PC-3 (cell line): Measurements from ENCODE around the gene MEGF6. TPM values are rescaled to one million over a fixed set of nuclear protein-coding genes. Genes with fewer than 3 reads are reported as not detected.

Source experiments
- ATAC-seq: fragments of 200-7000 bp; cut with Tn5 transposase; 2 replicates; pipeline ENCODE4 v1.9.1; 2020; ENCODE audit warnings: mild to moderate bottlenecking, moderate library complexity
- BruUV-seq: library from RNA; stranded (reverse); fragments of 400-500 nt; replicated peaks from 2 replicates; lab custom pipeline; 2021; lab: Mats Ljungman, UMichigan
- CTCF ChIA-PET: fragments of 300-600 bp; sonication (Branson Sonifier 250); formaldehyde crosslinking; loops from one replicate; lab custom pipeline; 2022; ENCODE audit warnings: antibody characterized with exemption; lab: Charles Lee
- POLR2A ChIA-PET: fragments of 300-600 bp; sonication (Branson Sonifier 250); formaldehyde crosslinking; loops from one replicate; lab custom pipeline; 2022; ENCODE audit warnings: antibody characterized with exemption; ENCODE audit not compliant: unreplicated experiment; lab: Charles Lee
- DNase-seq: peaks from one replicate; pipeline ENCODE4 v3.0.0-alpha.2; 2015
- H2AFZ ChIP-seq: fragments of 300-600 bp; sonication (generic); 2 replicates; pipeline ENCODE4 v1.6.0; 2016; ENCODE audit warnings: antibody characterized with exemption, low read length
- H3F3A ChIP-seq: fragments of 300-600 bp; sonication (generic); one replicate; pipeline ENCODE4 v1.6.0; 2017; ENCODE audit warnings: antibody characterized with exemption, low read length, control low read depth, mild to moderate bottlenecking; ENCODE audit not compliant: unreplicated experiment
- H3K27ac ChIP-seq: fragments of 300-600 bp; sonication (generic); 2 replicates; pipeline ENCODE4 v1.5.1; 2016; ENCODE audit warnings: mild to moderate bottlenecking, low read length
- H3K27me3 ChIP-seq: fragments of 300-600 bp; sonication (generic); 2 replicates; pipeline ENCODE4 v1.6.1; 2016; ENCODE audit warnings: low read length, mixed read lengths
- H3K36me3 ChIP-seq: fragments of 300-600 bp; sonication (generic); 2 replicates; pipeline ENCODE4 v1.6.1; 2016; ENCODE audit warnings: low read depth, mixed run types, low read length, mixed read lengths
- H3K4me1 ChIP-seq: fragments of 300-600 bp; sonication (generic); 2 replicates; pipeline ENCODE4 v1.5.1; 2016; ENCODE audit warnings: low read length; ENCODE audit not compliant: insufficient read depth
- H3K4me2 ChIP-seq: fragments of 300-600 bp; sonication (generic); 2 replicates; pipeline ENCODE4 v1.6.0; 2016; ENCODE audit warnings: low read length
- H3K4me3 ChIP-seq: fragments of 300-600 bp; sonication (generic); 2 replicates; pipeline ENCODE4 v1.5.1; 2016; ENCODE audit warnings: mild to moderate bottlenecking, low read length, mixed read lengths
- H3K79me2 ChIP-seq: fragments of 300-600 bp; sonication (generic); 2 replicates; pipeline ENCODE4 v1.6.1; 2017; ENCODE audit warnings: low read length, mixed read lengths
- H3K9ac ChIP-seq: fragments of 300-600 bp; sonication (generic); 2 replicates; pipeline ENCODE4 v1.6.0; 2016; ENCODE audit warnings: mild to moderate bottlenecking, low read length
- H3K9me2 ChIP-seq: fragments of 300-600 bp; sonication (generic); replicated peaks from 2 replicates; pipeline ENCODE4 v1.6.1; 2016; ENCODE audit warnings: mixed run types, low read length, mixed read lengths
- H3K9me3 ChIP-seq: fragments of 300-600 bp; sonication (generic); 2 replicates; pipeline ENCODE4 v1.6.1; 2016; ENCODE audit warnings: low read length, mixed read lengths
- H4K20me1 ChIP-seq: fragments of 300-600 bp; sonication (generic); 2 replicates; pipeline ENCODE4 v1.6.1; 2016; ENCODE audit warnings: low read length, mixed read lengths
- CTCF ChIP-seq: fragments of 300-600 bp; sonication (generic); conservative IDR thresholded peaks from 2 replicates; pipeline ENCODE4 v1.5.1; 2017; ENCODE audit warnings: antibody characterized with exemption, low read depth, mild to moderate bottlenecking, low read length
- EZH2 ChIP-seq: fragments of 300-600 bp; sonication (generic); IDR thresholded peaks from one replicate; pipeline ENCODE4 v1.6.1; 2017; ENCODE audit warnings: antibody characterized with exemption, mild to moderate bottlenecking, low read length; ENCODE audit not compliant: unreplicated experiment
- EZH2phosphoT487 ChIP-seq: fragments of 300-600 bp; sonication (generic); IDR thresholded peaks from 2 replicates; pipeline ENCODE4 v1.6.1; 2018; ENCODE audit warnings: mild to moderate bottlenecking, antibody characterized with exemption, low read length, borderline replicate concordance
- intact Hi-C: fragments of 100-400 bp; cut with micrococcal nuclease; formaldehyde crosslinking; loops from 2 replicates; pipeline ENCODE4 v1.9.0; 2023
- total RNA-seq: library from RNA; depleted of rRNA; stranded (reverse); fragments of >200 nt; gene quantifications from 2 replicates; pipeline ENCODE4 v1.2.3, GENCODE V29; 2014

The MEGF6 gene
- total RNA-seq, 1 experiment from 2014 or later = 32.5 TPM

DNA sequence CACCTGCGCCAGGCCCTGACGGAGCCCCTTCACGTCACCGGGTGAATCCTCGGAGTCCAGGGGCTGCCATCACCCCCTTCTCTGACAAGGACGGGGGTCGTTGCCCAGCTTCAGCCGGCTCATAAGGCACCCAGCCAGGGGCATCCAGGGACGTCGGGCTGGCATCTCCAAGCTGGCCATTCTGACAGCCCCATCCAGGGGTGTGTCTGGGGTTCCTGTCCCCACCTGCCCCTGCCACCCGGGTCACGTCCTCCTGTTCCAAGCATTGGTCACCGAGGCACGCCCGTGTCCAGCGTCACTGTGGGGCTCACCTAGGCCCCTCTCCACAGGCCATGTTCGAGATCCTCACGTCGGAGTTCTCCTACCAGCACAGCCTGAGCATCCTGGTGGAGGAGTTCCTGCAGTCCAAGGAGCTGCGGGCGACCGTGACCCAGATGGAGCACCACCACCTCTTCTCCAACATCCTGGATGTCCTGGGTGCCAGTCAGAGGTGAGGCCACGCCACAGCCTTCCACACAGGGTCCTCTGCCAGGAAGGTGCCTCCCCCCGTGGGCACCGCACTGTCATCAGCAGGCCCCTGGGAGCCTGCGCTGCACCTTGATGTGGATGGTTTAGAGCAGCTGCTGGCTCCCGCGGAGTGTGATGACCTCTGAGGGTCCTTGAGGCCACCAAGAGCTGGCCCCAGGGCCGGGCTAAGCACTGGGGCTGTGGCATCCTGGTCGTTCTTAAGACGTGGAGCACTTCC is 142.0 kb downstream of the MEGF6 start:
- TF ChIP-seq EZH2 = no peak
- TF ChIP-seq CTCF = no peak
- TF ChIP-seq EZH2phosphoT487 = no peak
- BruUV-seq = no TSS peak
- DNase-seq = no peak
- H3K9me3 ChIP-seq = no peaks in the 10 kb centered on the region
- H3K27me3 ChIP-seq = no peaks in the 10 kb centered on the region
- H3K27ac ChIP-seq = no peak overlapping the region
- H3F3A ChIP-seq = no peaks in the 10 kb centered on the region
- intact Hi-C loops = no loop called here
- H4K20me1 ChIP-seq = no peaks in the 10 kb centered on the region
- no peaks in the 10 kb centered on the region; the same call in 1 of the 2 replicates for H3K4me1 ChIP-seq
- no peak overlapping the region for H3K4me2 ChIP-seq
- CTCF ChIA-PET = no interaction called here
- ATAC-seq = no peak
- no peaks in the 10 kb centered on the region for H3K79me2 ChIP-seq
- no peaks in the 10 kb centered on the region for H3K9me2 ChIP-seq
- H3K9ac ChIP-seq = no peak overlapping the region
- POLR2A ChIA-PET = no interaction called here
- H2AFZ ChIP-seq = no peak overlapping the region
- H3K4me3 ChIP-seq = no peak overlapping the region
- no peaks in the 10 kb centered on the region; the same call in 1 of the 2 replicates for H3K36me3 ChIP-seq

GRCh38 chr1:3468236-3469103 is 142.8 kb downstream of the MEGF6 start:
- ATAC-seq = no peak
- BruUV-seq = no TSS peak
- H3K9me3 ChIP-seq = no peaks in the 10 kb centered on the region
- no peak overlapping the region for H2AFZ ChIP-seq
- H3K36me3 ChIP-seq = no peaks in the 10 kb centered on the region; the same call in 1 of the 2 replicates
- no peak overlapping the region for H3K9ac ChIP-seq
- H3K4me3 ChIP-seq = no peak overlapping the region
- no peak overlapping the region for H3K27ac ChIP-seq
- TF ChIP-seq CTCF (no peak), EZH2phosphoT487 (no peak), EZH2 (no peak)
- no peaks in the 10 kb centered on the region for H3F3A ChIP-seq
- ChIA-PET CTCF (no interaction called here), POLR2A (no interaction called here)
- H3K4me2 ChIP-seq = no peak overlapping the region
- no peaks in the 10 kb centered on the region; the same call in 1 of the 2 replicates for H3K4me1 ChIP-seq
- no peaks in the 10 kb centered on the region for H3K9me2 ChIP-seq
- intact Hi-C loops = no loop called here
- no peaks in the 10 kb centered on the region for H3K79me2 ChIP-seq
- H4K20me1 ChIP-seq = no peaks in the 10 kb centered on the region
- H3K27me3 ChIP-seq = no peaks in the 10 kb centered on the region
- DNase-seq = no peak
